HG03135 (cell line): ENCODE measurements around the gene JOSD1.

Experiments
- ATAC-seq: cut with Tn5 transposase; IDR thresholded peaks from one replicate; pipeline ENCODE4 v1.9.1; 2021; ENCODE audit warnings: mild to moderate bottlenecking, moderate library complexity; ENCODE audit not compliant: unreplicated experiment

The JOSD1 gene

DNA sequence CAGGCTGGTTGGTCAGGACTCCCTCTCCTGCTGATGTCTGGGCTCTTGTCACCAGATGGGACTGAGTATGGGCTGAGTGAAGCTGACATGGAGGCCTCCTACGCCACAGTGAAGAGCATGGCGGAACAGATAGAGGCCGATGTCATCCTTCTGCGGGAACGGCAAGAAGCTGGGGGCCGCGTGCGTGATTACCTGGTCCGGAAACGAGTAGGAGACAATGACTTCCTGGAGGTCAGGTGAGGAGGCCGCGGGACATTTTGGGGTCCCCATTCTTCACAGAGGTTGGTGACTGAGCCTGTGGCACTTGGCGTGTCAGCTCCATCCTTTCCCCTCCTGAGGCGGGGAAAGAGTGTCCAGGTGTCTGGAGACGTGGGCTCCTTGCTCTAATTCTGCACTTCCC is 15.1 kb upstream of the JOSD1 start:
- ATAC-seq: no peak

DNA sequence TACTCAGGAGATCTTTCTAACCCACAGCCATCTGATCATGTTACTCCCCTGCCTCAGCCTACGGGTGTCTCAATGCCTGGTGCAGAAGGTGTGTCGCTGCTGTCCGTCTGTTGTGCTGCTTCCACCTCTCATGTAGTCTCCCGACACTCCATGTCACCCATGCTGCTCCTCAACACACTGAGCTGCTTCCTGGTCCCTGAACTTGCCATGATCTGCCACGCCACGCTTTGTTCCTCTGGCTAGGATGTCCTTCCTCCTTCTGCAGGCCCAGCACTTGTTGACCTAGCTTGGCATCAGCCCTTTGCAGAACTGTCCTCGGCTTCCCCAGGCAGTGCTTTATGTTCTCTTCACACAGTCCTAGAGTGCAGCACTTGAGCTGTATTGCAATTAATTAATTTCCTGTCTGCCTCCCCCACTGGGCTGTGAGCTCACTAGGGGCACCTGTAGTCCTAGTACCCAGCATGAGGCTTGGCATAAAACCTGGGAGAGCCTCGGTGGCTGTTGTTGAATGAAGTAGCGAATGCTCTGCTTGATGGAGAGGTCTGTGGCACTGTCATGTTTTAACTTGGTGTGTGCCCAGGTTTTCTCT is 14.5 kb upstream of the JOSD1 start:
- no peak for ATAC-seq

DNA sequence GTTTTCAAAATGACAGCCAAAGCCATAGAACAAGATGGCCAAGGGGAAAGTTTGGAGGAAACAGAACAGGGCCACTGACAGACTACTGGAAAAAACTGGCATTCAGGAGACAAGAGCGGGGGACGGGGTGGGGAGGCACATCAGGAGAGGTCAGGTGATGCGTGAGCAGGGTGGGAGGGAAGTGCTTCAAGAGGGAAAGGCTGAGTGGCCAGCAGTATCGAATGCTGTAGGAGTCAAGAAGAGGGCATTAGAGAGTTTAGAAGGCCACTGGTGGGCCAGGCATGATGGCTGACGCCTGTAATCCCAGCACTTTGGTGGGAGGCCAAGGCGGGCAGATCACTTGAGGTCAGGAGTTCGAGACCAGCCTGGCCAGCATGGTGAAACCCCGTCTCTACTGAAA is 13.2 kb upstream of the JOSD1 start:
- ATAC-seq: no peak

DNA sequence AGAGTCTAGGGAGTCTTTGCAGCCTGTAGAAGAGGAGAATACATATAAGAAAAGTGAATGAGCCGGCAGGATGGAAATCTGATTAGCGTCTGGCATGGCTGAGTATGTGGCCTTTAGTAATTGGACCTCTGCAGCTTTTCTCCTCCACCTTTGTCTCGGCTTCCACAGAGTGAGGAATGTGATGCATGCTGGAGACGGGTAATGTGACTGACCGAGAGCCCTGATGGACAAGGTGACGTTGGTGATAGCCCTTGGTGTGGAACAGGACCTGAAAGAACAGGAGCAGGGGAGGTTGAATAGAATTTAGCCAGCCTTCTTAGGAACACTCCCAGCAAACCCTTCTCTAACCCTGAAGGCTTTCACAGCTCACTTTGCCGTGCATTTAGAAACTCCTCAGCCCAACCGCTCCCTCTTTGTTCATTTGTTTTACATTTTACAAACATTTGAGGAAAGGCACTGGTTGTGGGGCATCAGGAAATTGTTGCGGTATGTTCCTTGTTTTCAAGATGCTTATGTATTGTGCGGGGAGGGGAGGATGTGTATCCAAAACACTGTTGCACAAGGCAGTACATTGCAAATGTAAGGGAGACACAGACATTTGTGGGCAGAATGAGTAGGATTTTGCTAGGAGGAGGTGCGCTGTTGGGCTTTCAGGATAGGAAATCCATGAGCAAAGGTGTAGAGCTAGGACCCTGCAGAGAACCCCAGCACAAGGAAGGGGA is 11.9 kb upstream of the JOSD1 start:
- ATAC-seq: no peak

DNA sequence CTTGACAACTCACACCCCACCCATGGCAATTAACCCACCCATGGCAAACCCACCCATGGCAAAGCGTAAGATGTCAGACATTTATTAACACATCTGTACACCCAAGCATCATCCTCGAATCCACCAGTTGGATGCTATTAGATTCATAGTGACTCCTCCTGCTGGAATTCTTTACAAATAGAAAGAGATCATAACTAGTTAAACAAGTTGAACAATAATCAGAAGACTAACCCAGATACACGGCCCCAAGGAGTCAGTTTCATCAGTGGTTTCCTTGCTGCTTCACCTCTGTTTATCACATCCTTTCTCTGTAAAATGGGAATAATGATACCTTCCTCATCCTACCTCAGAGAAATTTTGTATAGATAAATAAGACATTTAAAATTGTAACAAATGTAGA is 10.1 kb upstream of the JOSD1 start:
- ATAC-seq: no peak

DNA sequence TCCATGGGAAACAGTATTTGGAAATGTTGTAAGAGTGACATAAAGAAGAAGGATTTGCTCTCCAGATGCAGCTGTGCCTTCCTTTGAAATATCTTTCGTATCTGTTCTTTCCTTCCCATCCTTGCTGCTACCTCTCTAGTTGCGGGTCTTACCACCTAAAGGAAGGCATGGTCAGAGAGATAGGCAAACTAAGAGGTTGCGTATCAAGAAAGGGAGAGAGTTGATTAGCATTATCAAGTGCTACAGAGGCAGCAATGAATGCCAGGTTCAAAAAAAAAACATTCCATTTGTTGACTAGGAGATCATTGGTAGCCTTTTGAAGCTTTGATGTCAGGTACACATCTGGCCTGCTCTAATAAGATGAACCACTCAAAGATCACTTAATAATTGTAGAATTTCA is 9.6 kb upstream of the JOSD1 start:
- ATAC-seq: no peak

DNA sequence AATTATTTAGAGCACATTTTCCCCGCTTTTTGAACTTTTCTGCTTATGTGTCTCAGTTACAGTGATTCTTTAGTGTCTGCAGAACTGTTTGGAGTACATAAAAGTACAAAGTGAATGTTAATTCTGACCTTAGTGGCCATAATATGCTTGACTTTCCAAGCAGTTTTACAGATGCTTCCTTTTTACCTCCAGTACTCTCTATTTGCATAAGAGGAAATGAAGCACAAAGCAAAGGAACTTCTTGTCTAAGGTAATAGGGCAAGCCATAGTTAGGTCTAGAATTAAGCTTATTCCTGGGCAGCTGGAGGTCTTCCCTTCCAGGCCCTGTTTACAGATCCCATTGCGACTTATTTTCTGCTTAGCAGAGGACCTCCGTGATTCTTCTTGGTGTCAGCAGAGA is 8.6 kb upstream of the JOSD1 start:
- no peak for ATAC-seq

DNA sequence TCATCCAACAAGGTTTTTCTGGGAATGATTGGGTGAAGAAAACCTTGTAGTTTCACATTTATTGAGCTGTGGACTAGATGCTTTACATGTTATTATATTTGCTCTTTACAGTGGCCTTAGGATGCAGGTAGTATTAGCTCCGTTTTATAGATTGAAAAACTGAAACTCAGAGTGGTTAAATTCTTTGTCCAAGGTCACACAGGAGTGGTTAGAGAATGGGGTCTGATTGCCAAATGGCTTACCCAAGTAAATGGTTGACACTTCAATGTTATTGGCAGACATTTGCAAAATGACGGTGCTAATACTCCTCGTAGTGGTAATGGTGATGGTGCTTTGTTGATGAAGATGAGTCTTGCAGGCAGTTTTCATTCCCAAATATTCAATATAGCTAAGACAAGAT is 7.2 kb upstream of the JOSD1 start:
- no peak for ATAC-seq

DNA sequence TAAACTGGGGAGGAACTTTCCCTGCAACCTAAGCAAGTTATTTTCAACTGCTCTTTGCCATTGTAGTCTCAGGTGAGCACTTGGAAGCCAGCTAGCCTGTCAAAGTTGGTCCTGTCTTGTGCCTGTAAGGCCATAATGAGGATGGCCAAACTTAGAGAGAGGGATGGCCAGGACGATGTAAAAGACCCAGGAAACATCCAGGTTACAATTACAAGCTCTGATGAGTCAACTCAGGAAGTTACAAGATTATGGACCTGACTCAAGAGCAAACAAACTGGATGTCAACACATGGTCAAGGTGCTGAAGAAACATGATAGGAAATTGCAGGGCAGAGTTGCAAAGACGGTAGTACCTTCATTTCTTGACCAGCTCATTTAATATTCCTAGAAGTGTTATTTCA is 6.6 kb upstream of the JOSD1 start:
- no peak for ATAC-seq

DNA sequence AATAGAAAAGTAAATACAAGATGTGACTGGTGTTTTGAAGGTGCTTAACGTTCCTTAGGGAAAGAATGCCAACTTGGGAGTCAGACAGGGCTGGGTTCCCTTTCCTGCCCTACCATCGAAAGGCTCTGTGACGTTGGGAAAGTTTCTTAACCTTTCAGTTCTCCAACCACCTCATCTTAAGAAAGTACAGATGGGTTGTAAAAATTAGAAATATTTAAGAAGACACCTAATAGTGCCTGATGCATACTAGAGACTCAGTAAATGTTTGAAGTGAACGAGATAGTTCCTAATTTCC is 6.1 kb upstream of the JOSD1 start:
- ATAC-seq: no peak

DNA sequence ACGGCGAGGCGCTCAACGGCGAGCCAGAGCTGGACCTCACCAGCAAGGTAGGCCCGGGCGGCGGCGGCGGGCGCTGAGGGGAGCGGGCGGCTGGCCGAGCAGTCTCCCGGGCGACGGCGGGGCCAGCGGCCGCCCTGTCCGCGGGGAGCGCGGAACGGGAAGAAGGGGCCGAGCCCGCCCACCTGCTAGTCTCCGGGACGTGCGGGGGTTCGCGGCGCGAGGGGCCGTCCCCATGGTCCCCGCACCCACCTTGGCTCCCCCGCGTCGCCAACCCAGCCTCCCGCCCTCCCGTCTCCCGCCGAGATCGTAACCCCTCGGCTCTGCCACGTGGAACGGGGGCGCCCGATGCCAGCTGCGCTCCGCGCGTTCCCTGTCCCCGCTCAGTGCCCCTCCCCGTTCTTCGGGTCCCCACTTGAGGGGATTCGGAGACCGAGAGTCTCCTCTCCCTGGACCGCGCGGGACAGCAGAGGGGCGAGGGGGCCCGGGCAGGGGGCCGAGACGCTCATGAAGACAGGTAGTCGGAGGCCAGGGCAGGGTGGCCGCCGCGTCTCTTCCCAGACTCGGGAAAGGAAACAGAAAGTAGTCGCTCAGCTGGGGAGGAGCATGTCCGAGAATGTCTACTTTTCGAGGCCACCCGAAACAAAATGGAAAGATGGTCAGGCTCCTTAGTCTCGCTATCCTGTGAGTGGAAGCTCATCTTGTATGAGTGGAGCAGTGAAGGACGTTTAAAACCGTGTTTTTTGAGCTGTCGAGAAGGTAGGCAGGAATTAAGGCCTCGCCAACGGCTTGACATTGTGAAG is 5.6 kb upstream of the JOSD1 start:
- ATAC-seq: peak; percentile 4

DNA sequence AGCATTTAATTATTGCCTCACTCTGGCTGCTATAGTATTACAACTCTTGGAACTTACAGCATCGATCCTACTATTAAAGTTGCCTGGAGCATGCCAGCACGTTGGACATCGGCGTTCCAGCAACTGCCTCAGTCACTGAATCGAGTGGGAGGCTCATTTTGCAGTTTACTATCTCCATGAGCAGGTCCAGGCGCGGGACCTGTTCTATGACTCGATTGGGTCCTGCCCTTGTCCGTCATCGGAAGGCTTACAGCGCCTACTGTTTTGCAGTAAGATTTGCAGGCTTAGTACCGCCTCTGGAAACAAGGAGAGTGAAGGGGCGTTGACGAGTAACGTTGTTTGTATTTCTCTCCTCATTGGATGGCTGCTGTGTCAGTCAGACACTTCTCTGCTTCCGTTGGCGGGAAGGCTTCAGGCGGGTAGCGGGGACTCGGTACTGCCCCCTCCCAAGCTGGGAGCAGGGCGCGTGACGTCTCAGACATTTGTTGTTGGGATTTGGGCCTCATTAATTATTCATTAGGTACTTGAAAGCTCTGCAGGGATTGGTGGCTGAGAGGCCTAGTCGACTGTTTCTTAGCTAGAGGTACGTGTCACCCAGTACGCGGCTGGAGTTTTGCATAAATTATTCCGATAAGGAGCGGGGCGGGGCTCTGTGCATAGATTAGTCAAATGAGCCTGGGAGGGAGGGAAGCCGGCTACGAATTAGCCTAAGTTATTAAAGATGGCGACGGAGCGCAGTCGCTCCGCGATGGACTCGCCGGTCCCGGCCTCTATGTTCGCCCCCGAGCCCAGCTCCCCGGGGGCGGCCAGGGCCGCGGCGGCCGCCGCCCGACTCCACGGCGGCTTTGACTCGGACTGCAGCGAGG is 4.7 kb upstream of the JOSD1 start, which contains the start of gene GTPBP1:
Gene GTPBP1 (plus strand): TSS at position 710 of the 866 bp plus-strand sequence. CDS start 12 bp downstream, at position 722.
- ATAC-seq: peak; percentile 69

DNA sequence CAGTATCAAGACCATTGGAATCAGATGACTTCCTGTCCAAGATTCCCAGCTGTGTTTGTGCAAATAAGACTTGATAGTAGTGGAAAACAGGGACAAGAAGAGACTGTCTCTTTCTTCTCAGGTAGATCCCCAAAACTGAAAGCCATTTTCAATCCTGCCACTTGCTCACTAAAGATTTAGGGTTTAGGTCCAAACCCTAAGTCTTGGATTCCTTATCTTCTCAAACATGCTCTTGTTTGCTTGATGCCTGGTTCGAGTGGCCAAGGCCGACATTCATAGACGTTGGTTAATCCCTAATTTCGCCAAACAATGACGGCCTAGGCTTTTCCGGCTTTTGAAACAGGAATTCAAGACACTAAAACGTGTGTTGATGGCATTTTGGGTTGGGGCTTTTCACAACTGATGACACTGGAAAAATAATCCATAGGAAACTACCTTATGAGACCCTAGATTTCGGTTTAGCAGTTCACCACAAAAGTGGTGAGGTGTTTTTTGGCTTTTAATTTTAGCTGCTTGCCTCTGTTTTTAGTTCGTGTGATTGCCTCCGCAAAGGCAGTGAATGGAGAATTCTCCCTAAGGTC is 4.0 kb upstream of the JOSD1 start:
- ATAC-seq: no peak

DNA sequence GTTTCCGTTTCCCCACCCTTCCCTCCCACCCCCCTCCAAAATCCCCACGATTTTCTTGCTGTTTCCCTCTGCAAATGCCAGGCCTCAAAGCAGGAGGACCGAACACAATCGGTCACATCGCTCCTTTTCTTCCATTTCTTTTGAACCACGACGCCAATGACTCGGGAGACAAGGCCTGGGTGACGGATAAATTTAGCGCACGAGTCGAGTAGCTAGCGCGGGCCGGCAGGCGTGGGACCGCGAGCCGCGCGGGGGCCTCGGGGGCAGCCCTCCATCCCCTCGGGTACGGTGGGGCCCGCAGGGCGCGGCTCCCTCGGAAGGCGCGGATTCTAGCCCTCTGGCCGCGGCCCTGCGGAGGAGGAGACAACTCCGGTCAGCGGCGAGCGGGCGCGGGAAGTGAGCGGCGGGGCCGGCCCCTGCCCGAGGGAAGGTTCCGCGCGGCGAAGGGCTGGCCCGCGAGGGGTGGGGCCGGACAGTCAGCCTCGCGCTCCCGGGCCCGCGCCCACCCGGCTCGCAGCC is 414 bp downstream of the JOSD1 start:
- ATAC-seq: no peak

DNA sequence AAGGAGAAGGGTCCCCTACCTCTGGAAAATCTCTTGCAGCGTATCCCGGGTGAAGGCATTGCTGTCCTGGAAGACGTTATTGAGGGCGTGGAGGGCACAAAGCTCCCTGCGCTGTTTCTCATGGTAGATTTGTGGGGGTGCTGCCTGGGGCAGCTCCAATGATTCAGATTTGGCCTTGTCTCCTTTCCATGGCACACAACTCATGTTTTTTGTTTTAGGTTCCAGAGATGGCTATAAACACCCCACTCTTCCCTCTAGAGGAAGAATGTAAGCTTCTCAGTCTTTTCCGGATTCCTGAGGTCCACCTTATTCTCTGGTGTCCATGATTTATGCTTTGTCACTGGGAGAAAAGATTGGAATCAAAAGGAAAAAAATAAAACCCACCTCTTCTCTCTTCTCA is 959 bp downstream of the JOSD1 start:
- no peak for ATAC-seq

DNA sequence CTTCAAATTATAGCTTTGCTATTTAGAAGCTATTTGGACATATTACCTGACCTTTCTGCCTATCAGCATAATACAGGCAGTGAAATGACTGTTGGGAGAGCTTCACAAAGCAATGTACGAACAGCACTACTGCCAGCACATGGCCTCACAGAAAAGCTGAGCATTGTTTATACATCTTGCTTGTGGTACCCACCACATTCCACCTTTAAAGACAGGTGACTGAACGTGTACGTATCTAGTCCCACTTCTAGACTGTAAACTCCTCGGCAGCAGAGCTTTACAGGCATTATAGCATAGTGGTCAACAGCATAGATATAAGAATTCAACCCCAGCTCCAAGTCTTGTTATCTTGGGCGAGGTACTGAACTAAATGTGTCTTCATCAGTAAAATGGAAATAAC is 1.6 kb downstream of the JOSD1 start:
- ATAC-seq: no peak

DNA sequence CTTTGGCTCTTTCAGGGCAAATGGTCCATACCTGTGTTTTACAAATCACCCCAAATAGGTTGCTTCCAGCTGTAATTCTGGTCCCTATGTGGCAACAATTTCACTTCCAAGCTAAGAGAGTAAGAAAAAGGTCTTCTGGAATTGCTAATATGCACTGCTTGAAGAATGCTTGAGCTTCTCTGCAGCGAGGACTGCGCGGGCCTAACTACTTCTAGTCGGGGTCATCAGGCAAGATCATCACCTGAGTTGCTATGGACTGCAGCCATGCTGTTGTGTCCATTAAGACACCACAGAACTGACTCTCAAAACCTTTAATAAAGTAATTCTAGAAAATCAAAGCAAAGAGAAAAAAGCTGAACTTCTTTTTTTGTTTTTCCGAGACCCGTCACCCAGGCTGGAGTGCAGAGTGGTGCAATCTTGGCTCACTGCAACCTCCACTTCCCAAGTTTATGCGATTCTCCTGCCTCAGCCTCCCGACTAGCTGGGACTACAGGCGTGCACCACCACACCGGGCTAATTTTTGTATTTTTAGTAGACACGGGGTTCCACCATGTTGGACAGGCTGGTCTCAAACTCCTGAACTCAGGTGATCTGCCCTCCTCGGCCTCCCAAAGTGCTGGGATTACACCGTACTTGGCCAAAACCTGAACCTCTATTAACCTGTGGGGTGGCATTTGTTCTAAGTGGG is 2.2 kb downstream of the JOSD1 start:
- no peak for ATAC-seq

DNA sequence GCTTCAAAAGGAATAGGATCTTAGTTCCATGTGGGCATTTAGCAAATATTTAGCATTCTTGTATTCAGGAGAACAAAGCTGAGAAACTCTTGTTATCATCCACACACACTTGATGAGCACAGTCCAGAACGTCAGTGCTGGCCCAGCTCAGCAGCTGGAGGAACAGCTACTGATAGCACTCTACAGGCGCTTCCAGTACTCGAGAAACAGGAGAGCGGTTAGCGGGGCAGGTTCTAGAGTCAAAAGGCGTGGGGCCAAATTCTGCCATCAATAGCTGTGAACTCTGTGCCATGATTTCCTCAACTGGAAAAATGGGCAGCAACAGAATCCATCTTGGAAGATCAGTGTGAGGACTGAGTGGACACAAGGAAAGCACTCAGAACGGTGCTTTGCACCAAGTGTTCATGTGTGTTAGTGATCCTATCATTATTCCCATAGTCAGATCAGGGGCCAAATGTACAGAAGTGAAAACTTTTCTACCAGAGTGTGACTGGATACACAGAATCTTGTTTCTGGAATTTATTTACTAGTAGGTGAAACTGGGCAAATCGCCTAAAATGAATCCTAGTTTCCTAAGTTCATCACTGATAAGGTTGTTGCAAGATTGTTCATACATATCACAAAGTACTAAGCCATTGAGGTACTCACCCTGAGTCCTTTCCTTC is 3.2 kb downstream of the JOSD1 start:
- ATAC-seq: no peak

DNA sequence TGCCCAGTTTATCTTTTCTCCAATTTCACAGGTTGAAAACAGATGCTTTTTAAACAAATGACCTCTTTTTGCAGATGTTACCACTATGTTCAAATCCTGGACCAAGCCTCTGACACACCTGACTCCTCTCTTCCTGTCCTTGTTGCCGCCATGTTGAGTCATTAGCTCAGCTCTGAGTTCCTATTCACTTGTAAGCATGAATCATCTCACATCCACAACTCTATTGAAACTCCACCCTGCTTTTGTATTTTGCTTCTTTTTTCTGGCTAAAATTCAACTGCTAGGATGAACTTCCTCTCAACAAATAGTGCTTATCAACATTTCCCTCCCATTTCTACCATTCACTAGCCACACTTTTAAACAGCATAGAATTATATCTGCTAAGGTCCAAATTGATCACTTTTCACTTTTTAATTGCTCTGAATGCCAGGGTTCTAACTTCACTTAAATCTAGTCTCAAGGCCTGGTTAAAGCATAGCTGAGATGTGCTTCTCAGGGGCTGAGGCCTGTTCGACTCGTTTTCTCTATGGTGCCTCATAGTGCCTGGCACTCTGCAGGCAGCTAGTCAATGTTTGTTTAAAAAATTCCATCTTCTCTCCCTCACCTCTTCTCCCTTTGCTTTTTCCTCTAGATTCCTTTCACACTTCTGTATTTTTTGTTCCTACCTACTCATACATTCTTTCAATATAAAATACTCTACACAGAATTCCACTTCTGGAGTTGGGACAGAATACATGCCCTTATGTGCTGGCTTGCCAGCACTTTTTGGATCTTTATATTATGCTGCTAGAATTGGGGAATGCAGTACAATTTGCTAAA is 3.9 kb downstream of the JOSD1 start:
- ATAC-seq: no peak
